Measurements from ENCODE around the gene ARHGAP18.

ARHGAP18 gene

GRCh38 chr6:129732542-129732941, 22.6 kb upstream of the ARHGAP18 start:
- Histone ChIP-seq H4K20me1 (ENCODE audit: low read depth, low read length) (no peaks in the 10 kb centered on the region), H3K9me2 (replicated peaks; ENCODE audit: insufficient read depth, low read length) (no peaks in the 10 kb centered on the region), H3K27ac (ENCODE audit: low read depth, low read length) (no peak overlapping the region), H3K36me3 (ENCODE audit: low read length) (no peaks in the 10 kb centered on the region), H3K4me2 (ENCODE audit: low read depth, low read length, poor library complexity, severe bottlenecking) (no peak overlapping the region), H3K9me3 (ENCODE audit: insufficient read depth, low read length) (no peaks in the 10 kb centered on the region), H3K79me2 (ENCODE audit: insufficient read depth, low read length) (no peaks in the 10 kb centered on the region), H3K27me3 (ENCODE audit: low read length) (no peaks in the 10 kb centered on the region), H2AFZ (ENCODE audit: low read depth, low read length, severe bottlenecking) (no peak overlapping the region), H3K9ac (ENCODE audit: low read length) (no peak overlapping the region), H3F3A (ENCODE audit: insufficient read depth) (no peaks in the 10 kb centered on the region), H3K4me3 (ENCODE audit: insufficient read depth, low read length, poor library complexity, severe bottlenecking) (no peak overlapping the region)
- TF ChIP-seq CTCF (IDR thresholded peaks at IDR 0.05; ENCODE audit: insufficient read depth, low read length, poor library complexity, severe bottlenecking): no peak
- TF ChIP-seq EZH2phosphoT487 (conservative IDR thresholded peaks at IDR 0.05; ENCODE audit: low read length): no peak

- Histone ChIP-seq H2AFZ (ENCODE audit: low read depth, low read length, severe bottlenecking) (no peak overlapping the region), H3K4me3 (ENCODE audit: insufficient read depth, low read length, poor library complexity, severe bottlenecking) (no peak overlapping the region), H3K9ac (ENCODE audit: low read length) (no peak overlapping the region), H3F3A (ENCODE audit: insufficient read depth) (no peaks in the 10 kb centered on the region), H3K79me2 (ENCODE audit: insufficient read depth, low read length) (no peaks in the 10 kb centered on the region), H3K9me3 (ENCODE audit: insufficient read depth, low read length) (no peaks in the 10 kb centered on the region), H3K27ac (ENCODE audit: low read depth, low read length) (no peak overlapping the region), H3K4me2 (ENCODE audit: low read depth, low read length, poor library complexity, severe bottlenecking) (no peak overlapping the region), H4K20me1 (ENCODE audit: low read depth, low read length) (no peaks in the 10 kb centered on the region), H3K9me2 (replicated peaks; ENCODE audit: insufficient read depth, low read length) (no peaks in the 10 kb centered on the region), H3K27me3 (ENCODE audit: low read length) (no peaks in the 10 kb centered on the region), H3K36me3 (ENCODE audit: low read length) (no peaks in the 10 kb centered on the region)
- TF ChIP-seq CTCF (IDR thresholded peaks at IDR 0.05; ENCODE audit: insufficient read depth, low read length, poor library complexity, severe bottlenecking) (no peak), EZH2phosphoT487 (conservative IDR thresholded peaks at IDR 0.05; ENCODE audit: low read length) (no peak)
These were observed 22.1 kb upstream of the ARHGAP18 start for GRCh38 chr6:129732034-129732433.

DNA sequence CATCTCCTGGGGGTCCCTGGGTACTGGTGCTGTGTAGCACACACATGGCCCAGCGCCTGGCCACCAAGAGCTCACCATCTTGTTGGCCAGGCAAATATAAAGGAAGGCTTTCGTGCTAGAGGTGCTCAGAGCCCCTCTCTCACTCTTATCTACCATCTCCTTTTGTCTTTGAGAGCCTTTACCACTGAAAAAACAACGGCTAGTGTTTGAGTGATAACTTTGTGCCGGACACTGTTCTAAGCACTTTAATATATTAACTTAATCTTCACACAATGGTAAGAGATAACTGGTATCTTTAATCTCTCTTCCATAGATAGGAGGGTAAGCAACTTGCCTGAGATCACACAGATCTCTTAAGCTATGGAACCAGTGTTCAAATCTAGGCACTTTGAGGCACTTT, 21.5 kb upstream of the ARHGAP18 start:
- Histone ChIP-seq H3K4me2 (ENCODE audit: low read depth, low read length, poor library complexity, severe bottlenecking) (no peak overlapping the region), H3K27ac (ENCODE audit: low read depth, low read length) (no peak overlapping the region), H3K9ac (ENCODE audit: low read length) (no peak overlapping the region), H4K20me1 (ENCODE audit: low read depth, low read length) (no peaks in the 10 kb centered on the region), H3F3A (ENCODE audit: insufficient read depth) (no peaks in the 10 kb centered on the region), H3K36me3 (ENCODE audit: low read length) (no peaks in the 10 kb centered on the region), H3K9me2 (replicated peaks; ENCODE audit: insufficient read depth, low read length) (no peaks in the 10 kb centered on the region), H3K79me2 (ENCODE audit: insufficient read depth, low read length) (no peaks in the 10 kb centered on the region), H3K4me3 (ENCODE audit: insufficient read depth, low read length, poor library complexity, severe bottlenecking) (no peak overlapping the region), H2AFZ (ENCODE audit: low read depth, low read length, severe bottlenecking) (no peak overlapping the region), H3K9me3 (ENCODE audit: insufficient read depth, low read length) (no peaks in the 10 kb centered on the region), H3K27me3 (ENCODE audit: low read length) (no peaks in the 10 kb centered on the region)
- TF ChIP-seq CTCF (IDR thresholded peaks at IDR 0.05; ENCODE audit: insufficient read depth, low read length, poor library complexity, severe bottlenecking) (no peak), EZH2phosphoT487 (conservative IDR thresholded peaks at IDR 0.05; ENCODE audit: low read length) (no peak)

All from SU-DHL-6 (cell line).